Naive thymus-derived CD8-positive, alpha-beta T cell (primary cell): ENCODE data around the gene PNPLA2. TPM values are rescaled to one million over a fixed set of nuclear protein-coding genes. Genes with fewer than 3 reads are reported as not detected.

Experiments used
- ATAC-seq, 2 donors: fragments of 150-1000 bp; cut with Tn5 transposase in 1 of 2; sonication (Bioruptor Pico), chemical (Tn5 transposase) in 1 of 2; 1 replicate in 1 of 2; 2 replicates in 1 of 2; pipeline ENCODE4 v1.10.0; 2021; ENCODE audit warnings: mild to moderate bottlenecking in 2 of 2, moderate library complexity in 2 of 2
- POLR2A ChIA-PET: fragments of 350-600 bp; sonication (Branson Sonifier 250); formaldehyde crosslinking; loops from one replicate; lab custom pipeline; 2021; ENCODE audit warnings: antibody characterized with exemption; lab: Charles Lee
- DNase-seq, 10 donors: peaks; one replicate each; pipeline versions ENCODE4 v3.0.0 to v3.0.0-alpha.2; 2020 to 2022
- H3K27ac Mint-ChIP-seq, 10 donors: one replicate each; pipeline ENCODE4 v1.8.0; 2020 to 2022; ENCODE audit warnings: mild to moderate bottlenecking in 10 of 10, mixed read lengths in 10 of 10, moderate library complexity in 4 of 10, inconsistent platforms in 1 of 10
- H3K27me3 Mint-ChIP-seq, 5 donors: one replicate each; pipeline ENCODE4 v1.8.0; 2021 to 2022; ENCODE audit warnings: mixed read lengths in 5 of 5
- H3K36me3 Mint-ChIP-seq, 3 donors: one replicate each; pipeline ENCODE4 v1.8.0; 2020 to 2022; ENCODE audit warnings: mixed read lengths in 3 of 3, mild to moderate bottlenecking in 2 of 3, inconsistent platforms in 1 of 3
- H3K4me1 Mint-ChIP-seq, 4 donors: one replicate each; pipeline ENCODE4 v1.8.0; 2021 to 2022; ENCODE audit warnings: mixed read lengths in 4 of 4
- H3K4me3 Mint-ChIP-seq, 10 donors: one replicate each; pipeline ENCODE4 v1.8.0; 2020 to 2022; ENCODE audit warnings: mild to moderate bottlenecking in 10 of 10, mixed read lengths in 10 of 10, moderate library complexity in 6 of 10, inconsistent platforms in 1 of 10
- H3K9me3 Mint-ChIP-seq, 9 donors: one replicate each; pipeline ENCODE4 v1.8.0; 2020 to 2022; ENCODE audit warnings: mixed read lengths in 9 of 9, mild to moderate bottlenecking in 3 of 9, inconsistent platforms in 1 of 9, moderate library complexity in 1 of 9
- polyA plus RNA-seq, 3 donors: library from polyadenylated mRNA; unstranded; fragments of 300-500 nt; fragmentation: Illumina TruSeq; gene quantifications; one replicate each; pipeline ENCODE4 v1.2.3, GENCODE V29; 2021
- total RNA-seq, 8 experiments: library from RNA in 2 of 8; stranded (reverse) in 2 of 8; gene quantifications; one replicate each; pipeline ENCODE4 v1.2.3 and lab custom pipeline; 2021 to 2026

The PNPLA2 gene
- total RNA-seq (100 to 1,000 TPM; 248 to 251 TPM), polyA plus RNA-seq (10 to 100 TPM; 20.5 to 42.7 (median 31.5) TPM), total RNA-seq (lab: John Stamatoyannopoulos, UW) (41.0 to 152 (median 122) reads per million in 6 experiments)

DNA sequence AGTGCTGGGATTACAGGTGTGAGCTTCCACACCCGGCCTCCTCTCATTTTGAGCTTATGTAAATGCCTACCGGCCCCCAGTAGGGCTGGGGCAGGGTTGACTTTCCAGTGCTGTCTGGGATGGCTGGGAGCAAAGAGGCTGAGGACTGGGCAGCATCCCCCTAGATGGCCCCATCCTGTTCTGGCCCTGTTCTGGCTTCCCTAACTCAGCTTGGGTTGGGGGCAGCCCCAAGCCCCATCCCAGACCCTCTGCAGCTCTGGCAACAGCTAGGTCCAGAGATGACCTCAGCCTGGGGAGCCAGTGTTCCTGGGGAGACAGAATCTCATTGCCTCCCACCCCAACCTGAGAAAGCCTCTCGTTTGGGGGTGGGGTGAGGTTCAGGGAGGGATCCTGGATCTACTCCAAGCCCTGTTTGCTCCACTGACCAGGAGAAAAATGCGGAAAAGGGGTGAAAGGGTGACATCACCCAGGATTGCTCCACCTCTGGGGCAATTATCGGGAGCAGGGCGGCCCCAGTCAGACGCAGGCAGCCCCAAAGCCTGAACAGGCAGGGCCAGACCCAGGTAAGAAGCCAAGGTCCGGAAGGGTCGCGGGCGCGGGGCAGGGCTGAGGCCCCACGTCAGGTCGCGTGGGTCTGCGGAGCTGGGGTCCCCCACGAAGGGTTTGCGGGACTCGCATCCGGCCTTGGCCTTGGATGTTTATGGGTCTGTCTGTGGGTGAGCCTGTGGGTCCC, at the start of gene PNPLA2:
Gene PNPLA2 (plus strand): TSS at position 519 of the 733 bp plus-strand sequence. CDS start 805 bp downstream, outside the sequence.
- H3K4me3 Mint-ChIP-seq, result peak within 1 kb of the TSS; percentile 78 to 92 (median 86)
- no peak for ATAC-seq
- POLR2A ChIA-PET, result interaction anchor here (0.8 to 6.0 kb wide), 20 partner anchors 7 to 611 kb away, joined by 3 to 127 read pairs (median 6); partner anchors contain the start of genes BET1L, CD151, CHID1 and CRACR2B
- peaks cover 0 to 2% (median 0%) of the 10 kb centered on the region in 5 donors for H3K27me3 Mint-ChIP-seq
- H3K9me3 Mint-ChIP-seq, result no peaks in the 10 kb centered on the region
- H3K36me3 Mint-ChIP-seq, result peaks cover 0 to 21% (median 4%) of the 10 kb centered on the region in 3 donors
- peaks cover 6 to 22% (median 20%) of the 10 kb centered on the region in 4 donors for H3K4me1 Mint-ChIP-seq
- DNase-seq, result no peak
- H3K27ac Mint-ChIP-seq, result peak within 1 kb of the TSS; percentile 57 to 95 (median 89)

DNA sequence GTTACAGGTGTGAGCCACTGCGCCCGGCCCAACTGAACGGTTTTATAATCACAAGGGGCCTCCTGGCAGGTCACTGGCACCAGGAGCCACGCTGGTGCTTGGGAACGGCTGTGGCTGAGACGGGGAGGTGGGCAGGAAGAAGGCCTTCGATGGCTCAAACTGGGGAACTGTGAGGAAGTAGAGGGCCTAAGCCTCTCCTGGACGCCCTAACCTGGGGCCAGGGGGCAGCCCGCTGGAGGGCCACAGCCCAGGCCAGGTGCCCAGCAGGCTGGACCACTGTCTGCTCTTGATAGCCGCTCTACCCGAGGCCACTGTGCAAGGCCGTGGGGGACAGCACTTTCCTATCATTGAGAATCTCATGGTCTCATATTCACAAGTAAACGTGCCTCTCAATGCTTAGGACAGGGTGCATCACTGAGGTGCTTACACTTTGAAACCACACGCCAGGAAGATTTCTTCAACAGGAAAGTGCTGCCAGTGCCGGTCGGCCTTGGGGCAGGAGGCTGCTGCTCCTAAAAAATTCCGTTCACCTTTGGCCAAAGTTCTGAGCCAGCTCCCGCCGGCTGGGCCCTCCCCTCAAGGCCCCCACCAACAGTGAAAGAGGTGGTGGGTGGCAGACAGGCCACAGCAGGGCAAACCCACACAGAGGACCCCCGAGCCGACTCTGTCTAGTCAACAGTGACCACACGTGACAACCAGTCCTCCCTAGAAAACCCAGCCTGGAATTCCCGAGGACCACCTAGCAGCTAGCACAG, 48.6 kb upstream of the PNPLA2 start:
- no peak for DNase-seq
- Mint-ChIP-seq H3K27me3 (no peaks in the 10 kb centered on the region), H3K36me3 (peaks cover 0 to 13% (median 0%) of the 10 kb centered on the region in 3 donors), H3K9me3 (no peaks in the 10 kb centered on the region), H3K27ac (no peak overlapping the region), H3K4me1 (peaks cover 0 to 10% (median 6%) of the 10 kb centered on the region in 4 donors), H3K4me3 (no peak overlapping the region)
- no peak for ATAC-seq
- POLR2A ChIA-PET, result no interaction called here

- Mint-ChIP-seq H3K27me3 (no peaks in the 10 kb centered on the region), H3K4me3 (no peak overlapping the region)
- DNase-seq, result no peak
Measured at GRCh38 chr11:770642-771616, 47.8 kb upstream of the PNPLA2 start.

DNA sequence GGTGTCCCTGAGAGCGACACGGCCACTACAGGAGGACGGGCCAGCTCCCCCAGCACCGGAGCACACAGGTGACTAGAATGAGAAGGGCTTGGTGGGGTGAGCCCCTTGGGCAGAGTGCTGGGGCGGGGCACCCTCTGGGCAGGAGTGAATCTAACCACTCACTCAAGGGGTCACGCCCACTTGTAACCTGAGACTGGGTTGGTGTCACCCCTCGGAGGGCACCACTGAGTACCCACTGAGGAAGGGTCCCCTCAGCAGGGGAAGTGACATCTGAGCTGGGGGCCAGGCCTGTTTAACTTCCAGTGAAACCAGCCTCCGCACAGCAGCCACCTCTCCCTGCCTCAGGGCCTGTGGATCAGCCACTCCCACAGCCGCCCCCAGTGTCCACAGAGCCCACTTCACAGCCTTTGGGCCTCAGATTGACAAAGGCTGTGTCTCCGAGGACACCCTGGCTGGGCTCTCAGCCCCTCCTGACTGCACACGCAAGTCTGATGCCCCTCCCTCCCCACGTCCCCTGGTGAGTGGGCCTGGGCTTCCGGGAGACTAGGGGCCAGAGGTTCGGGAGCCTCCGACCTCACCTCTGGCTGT, 47.0 kb upstream of the PNPLA2 start:
- no peaks in the 10 kb centered on the region for H3K9me3 Mint-ChIP-seq
- no peaks in the 10 kb centered on the region for H3K27me3 Mint-ChIP-seq
- no peak overlapping the region for H3K27ac Mint-ChIP-seq
- no peak for DNase-seq
- H3K36me3 Mint-ChIP-seq, result peaks cover 0 to 9% (median 0%) of the 10 kb centered on the region in 3 donors
- H3K4me3 Mint-ChIP-seq, result no peak overlapping the region
- ATAC-seq, result no peak
- H3K4me1 Mint-ChIP-seq, result peaks cover 5 to 20% (median 18%) of the 10 kb centered on the region in 4 donors
- POLR2A ChIA-PET, result no interaction called here

More at GRCh38 chr11:770642-771616, 47.8 kb upstream of the PNPLA2 start:
- Mint-ChIP-seq H3K9me3 (no peaks in the 10 kb centered on the region), H3K36me3 (peaks cover 0 to 9% (median 0%) of the 10 kb centered on the region in 3 donors), H3K4me1 (peaks cover 2 to 14% (median 12%) of the 10 kb centered on the region in 4 donors), H3K27ac (no peak overlapping the region)
- POLR2A ChIA-PET, result no interaction called here
- ATAC-seq, result no peak

DNA sequence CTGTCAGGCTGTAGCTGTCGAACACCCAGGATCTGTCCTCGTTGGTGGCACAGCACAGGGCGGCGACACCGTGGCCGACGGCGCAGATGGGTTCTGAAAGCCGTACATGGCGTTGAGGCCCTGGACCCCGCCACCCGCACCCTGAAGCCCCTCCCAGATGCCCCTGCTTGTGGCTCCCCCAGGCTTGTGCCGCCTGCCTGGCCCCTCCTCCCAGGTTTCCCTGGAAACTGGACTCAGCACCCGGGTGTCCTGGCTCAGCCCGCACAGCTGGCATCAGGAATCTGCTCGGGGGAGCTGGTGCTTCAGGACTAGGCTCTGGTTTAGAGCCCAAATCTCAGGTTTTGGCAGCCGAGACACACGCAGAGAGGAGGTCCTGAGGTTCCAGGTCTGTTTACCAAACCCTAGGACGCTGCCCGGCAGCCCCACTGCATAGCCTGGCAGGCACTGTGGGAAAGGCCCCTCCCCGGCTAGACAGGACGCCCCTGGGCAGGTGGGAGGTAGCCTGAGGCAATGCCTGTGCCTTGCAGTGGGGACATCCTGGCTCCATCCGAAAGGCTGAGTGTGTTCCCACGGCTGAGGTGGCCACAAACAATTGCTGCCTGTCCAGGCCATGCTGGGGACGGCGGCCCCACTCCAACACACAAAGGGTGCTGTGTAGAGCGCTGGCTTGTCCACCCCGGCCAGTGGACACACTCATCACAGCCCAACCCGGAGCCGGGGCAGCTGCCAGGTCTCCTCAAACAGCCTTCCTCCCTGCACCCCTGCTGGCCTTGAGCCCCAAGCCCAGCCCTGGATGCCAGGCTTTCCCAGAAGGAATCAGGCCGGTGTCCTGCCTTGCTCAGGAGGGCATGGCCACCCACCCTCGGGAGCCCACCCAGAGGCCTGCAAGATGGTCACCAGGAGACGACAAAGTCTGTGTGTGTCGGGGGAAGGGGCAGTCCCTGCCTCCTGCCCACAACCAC, 46.0 kb upstream of the PNPLA2 start:
- Mint-ChIP-seq H3K27ac (no peak overlapping the region), H3K36me3 (peaks cover 0 to 9% (median 0%) of the 10 kb centered on the region in 3 donors), H3K4me1 (peaks cover 5 to 20% (median 18%) of the 10 kb centered on the region in 4 donors), H3K27me3 (no peaks in the 10 kb centered on the region), H3K4me3 (no peak overlapping the region), H3K9me3 (no peaks in the 10 kb centered on the region)
- POLR2A ChIA-PET, result no interaction called here
- no peak for DNase-seq
- ATAC-seq, result no peak

DNA sequence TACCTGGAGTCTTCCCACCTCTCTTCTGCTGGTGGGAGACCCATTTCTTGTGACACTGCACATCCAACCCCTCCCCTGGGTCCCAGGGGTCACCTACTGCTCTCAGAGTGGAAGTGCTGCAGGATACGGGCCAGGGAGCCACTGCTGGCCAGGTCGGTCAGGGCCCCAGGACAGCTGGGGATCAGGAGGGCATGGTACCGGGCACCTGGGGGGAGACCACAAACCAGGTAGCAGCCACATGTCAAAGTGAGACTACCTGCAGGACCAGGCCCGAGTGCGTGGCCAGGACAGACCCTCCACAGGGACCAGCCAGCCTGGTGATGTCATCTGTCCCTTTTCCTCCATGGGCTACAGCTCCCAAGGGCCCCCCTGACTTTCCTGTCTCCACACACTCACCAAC, 45.3 kb upstream of the PNPLA2 start:
- ATAC-seq (no peak), DNase-seq (no peak)
- Mint-ChIP-seq H3K27ac (no peak overlapping the region), H3K27me3 (no peaks in the 10 kb centered on the region), H3K4me1 (peaks cover 5 to 27% (median 20%) of the 10 kb centered on the region in 4 donors), H3K36me3 (peaks cover 0 to 9% (median 0%) of the 10 kb centered on the region in 3 donors), H3K4me3 (no peak overlapping the region), H3K9me3 (no peaks in the 10 kb centered on the region)
- POLR2A ChIA-PET, result no interaction called here

GRCh38 chr11:773830-774229, 44.9 kb upstream of the PNPLA2 start:
- H3K9me3 Mint-ChIP-seq, result no peaks in the 10 kb centered on the region
- H3K27me3 Mint-ChIP-seq, result no peaks in the 10 kb centered on the region
- ATAC-seq (no peak), DNase-seq (no peak)
- peaks cover 0 to 9% (median 0%) of the 10 kb centered on the region in 3 donors for H3K36me3 Mint-ChIP-seq
- peaks cover 5 to 28% (median 21%) of the 10 kb centered on the region in 4 donors for H3K4me1 Mint-ChIP-seq
- no peak overlapping the region for H3K27ac Mint-ChIP-seq
- no peak overlapping the region for H3K4me3 Mint-ChIP-seq
- POLR2A ChIA-PET, result no interaction called here

DNA sequence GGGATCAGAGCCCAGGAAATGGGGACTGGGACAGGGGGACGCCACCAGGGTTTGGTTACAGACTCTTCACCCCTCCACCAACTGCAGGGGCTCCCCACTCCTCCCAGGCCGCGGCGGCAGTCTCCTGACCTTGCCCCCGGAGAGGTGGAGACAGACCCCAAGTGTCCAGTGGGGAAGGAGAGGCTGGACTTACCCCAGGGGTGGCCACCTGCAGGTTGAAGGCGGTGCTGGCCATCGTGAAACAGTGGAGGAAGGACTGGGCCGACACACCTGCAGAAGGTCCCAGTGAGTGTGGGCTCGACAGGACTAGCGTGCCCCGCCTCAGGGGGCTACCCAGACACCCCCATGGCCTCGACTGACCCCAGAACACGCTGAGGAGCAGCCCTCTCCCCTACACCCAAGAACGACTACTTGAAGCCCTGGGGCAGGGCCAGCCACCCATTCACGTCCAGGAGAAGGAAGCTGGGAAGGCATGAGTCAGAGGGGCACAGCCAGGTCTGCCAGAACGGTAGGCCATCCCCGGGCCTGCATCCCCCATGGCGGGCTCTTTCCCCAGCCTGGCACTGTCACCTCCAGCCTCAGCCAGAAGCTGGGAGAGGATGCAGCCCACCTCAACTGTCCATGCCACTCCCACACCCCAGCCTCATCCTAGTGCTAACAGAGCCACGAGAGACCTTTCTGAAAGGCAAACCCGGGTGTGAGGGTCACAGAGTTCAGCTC, 43.7 kb upstream of the PNPLA2 start:
- POLR2A ChIA-PET, result interaction anchor here (0.9 to 3.1 kb wide), 3 partner anchors 44 to 215 kb away, joined by 3 to 10 read pairs (median 3); partner anchors contain the start of genes LMNTD2 and PNPLA2
- peak overlapping the region in 3 of 10 donors; percentile 60 to 83 (median 74) for H3K27ac Mint-ChIP-seq
- no peaks in the 10 kb centered on the region for H3K27me3 Mint-ChIP-seq
- ATAC-seq (no peak), DNase-seq (no peak)
- H3K4me3 Mint-ChIP-seq, result peak overlapping the region; percentile 59 to 85 (median 70)
- peaks cover 0 to 3% (median 0%) of the 10 kb centered on the region in 3 donors for H3K36me3 Mint-ChIP-seq
- peaks cover 5 to 35% (median 22%) of the 10 kb centered on the region in 4 donors for H3K4me1 Mint-ChIP-seq
- H3K9me3 Mint-ChIP-seq, result no peaks in the 10 kb centered on the region

DNA sequence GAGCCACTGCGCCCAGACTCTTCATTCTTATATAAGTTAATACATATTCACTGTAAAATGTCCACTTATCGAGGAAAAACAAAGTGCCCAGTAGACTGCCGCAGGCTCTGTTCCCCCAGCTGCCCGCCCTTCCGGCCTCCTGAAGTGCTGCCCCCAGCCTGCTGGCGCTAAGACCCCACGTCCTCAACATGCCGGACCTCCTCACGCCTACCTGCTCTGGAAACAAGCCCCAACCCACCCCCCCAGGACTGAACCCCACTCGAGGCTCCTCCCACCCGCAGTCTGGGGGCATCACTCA, 42.5 kb upstream of the PNPLA2 start:
- Mint-ChIP-seq H3K4me3 (peak overlapping the region; percentile 69 to 91 (median 76)), H3K27me3 (no peaks in the 10 kb centered on the region), H3K27ac (peak overlapping the region in 7 of 10 donors; percentile 43 to 87 (median 69)), H3K4me1 (peaks cover 5 to 37% (median 22%) of the 10 kb centered on the region in 4 donors), H3K36me3 (no peaks in the 10 kb centered on the region), H3K9me3 (no peaks in the 10 kb centered on the region)
- DNase-seq, result no peak
- POLR2A ChIA-PET, result interaction anchor here (0.9 to 3.1 kb wide), 7 partner anchors 10 to 216 kb away, joined by 3 to 10 read pairs (median 4); partner anchors contain the start of genes LMNTD2, PHRF1 and PNPLA2
- ATAC-seq, result no peak
